K562 (cell line): ENCODE measurements around the gene AAK1. TPM values are rescaled to one million over a fixed set of nuclear protein-coding genes. Genes with fewer than 3 reads are reported as not detected.

ENCODE experiments used
- ARID3A ChIP-seq: IDR thresholded peaks from 2 replicates; pipeline ENCODE4 v1.6.1; 2012; ENCODE audit warnings: low read depth, low read length, improper control_type of control experiment, borderline replicate concordance
- CREB1 ChIP-seq, 2 experiments: sonication (generic) in 1 of 2; formaldehyde crosslinking in 1 of 2; IDR thresholded peaks; 2 replicates each; pipeline versions ENCODE4 v1.6.1 to v1.8.0; 2012 to 2022; ENCODE audit warnings: inconsistent platforms in 1 of 2, mild to moderate bottlenecking in 1 of 2, missing genetic modification reagents in 1 of 2, moderate library complexity in 1 of 2
- ELF2 ChIP-seq: fragments of 250-450 bp; sonication (Bioruptor Pico); IDR thresholded peaks from 2 replicates; pipeline ENCODE4 v1.5.0; 2021; ENCODE audit warnings: mild to moderate bottlenecking
- ERF ChIP-seq: fragments of 450-650 bp; formaldehyde crosslinking; IDR thresholded peaks from 2 replicates; pipeline ENCODE4 v1.4.0; 2020; ENCODE audit warnings: mild to moderate bottlenecking, mixed read lengths
- FOXJ2 ChIP-seq: fragments of 200-800 bp; sonication (Bioruptor generic); IDR thresholded peaks from 2 replicates; pipeline ENCODE4 v1.6.1; 2016; ENCODE audit warnings: missing genetic modification characterization, missing compliant biosample characterization
- MEIS2 ChIP-seq: fragments of 450-650 bp; IDR thresholded peaks from 2 replicates; pipeline ENCODE4 v1.6.1; 2014; ENCODE audit warnings: mild to moderate bottlenecking; ENCODE audit not compliant: partially characterized antibody
- NCOA4 ChIP-seq: fragments of 450-650 bp; IDR thresholded peaks from 2 replicates; pipeline ENCODE4 v1.6.1; 2018; ENCODE audit warnings: mild to moderate bottlenecking; ENCODE audit not compliant: partially characterized antibody
- PCBP1 ChIP-seq: fragments of 200-400 bp; formaldehyde crosslinking; IDR thresholded peaks from 2 replicates; pipeline ENCODE4 v1.6.1; 2018; ENCODE audit warnings: mild to moderate bottlenecking, low read depth, low read length; ENCODE audit not compliant: poor library complexity, severe bottlenecking
- RBM25 ChIP-seq: fragments of 200-400 bp; formaldehyde crosslinking; IDR thresholded peaks from 2 replicates; pipeline ENCODE4 v1.6.1; 2018; ENCODE audit warnings: low read length, low read depth, moderate library complexity; ENCODE audit not compliant: severe bottlenecking
- SAFB ChIP-seq: fragments of 200-400 bp; formaldehyde crosslinking; IDR thresholded peaks from 2 replicates; pipeline ENCODE4 v1.6.1; 2017; ENCODE audit warnings: low read depth, low read length, borderline replicate concordance
- SMAD3 ChIP-seq: fragments of 450-650 bp; formaldehyde crosslinking; conservative IDR thresholded peaks from 2 replicates; pipeline ENCODE4 v1.4.0; 2020; ENCODE audit warnings: mild to moderate bottlenecking
- TCF7L2 ChIP-seq: fragments of 150-350 bp; IDR thresholded peaks from 2 replicates; pipeline ENCODE4 v1.6.1; 2016; ENCODE audit warnings: low read depth, mild to moderate bottlenecking, low read length, moderate library complexity
- ZMIZ1 ChIP-seq, 2 experiments: fragments of 150-350 bp in 1 of 2; IDR thresholded peaks; 2 replicates each; pipeline ENCODE4 v1.6.1; 2012 to 2016; ENCODE audit warnings: low read depth in 2 of 2, low read length in 2 of 2, mild to moderate bottlenecking in 1 of 2, moderate library complexity in 1 of 2
- ZNF224 ChIP-seq: sonication (generic); formaldehyde crosslinking; IDR thresholded peaks from 2 replicates; pipeline ENCODE4 v1.8.0; 2022; ENCODE audit warnings: mild to moderate bottlenecking, missing genetic modification reagents
- ZNF395 ChIP-seq: fragments of 200-800 bp; sonication (Bioruptor generic); IDR thresholded peaks from 2 replicates; pipeline ENCODE4 v1.6.1; 2017; ENCODE audit warnings: missing genetic modification characterization, missing compliant biosample characterization
- ZNF695 ChIP-seq: fragments of 450-650 bp; formaldehyde crosslinking; IDR thresholded peaks from 2 replicates; pipeline ENCODE4 v1.4.0; 2020; ENCODE audit warnings: mild to moderate bottlenecking, moderate library complexity
- ZNF717 ChIP-seq: fragments of 250-450 bp; sonication (Bioruptor Pico); IDR thresholded peaks from 2 replicates; pipeline ENCODE4 v1.5.0; 2021
- polyA plus RNA-seq, 8 experiments: library from polyadenylated mRNA; depleted of rRNA in 4 of 8; stranded (reverse) in 5 of 8; unstranded in 3 of 8; fragments of >200 nt; fragmentation: Nextera tagmentation in 2 of 8; fragmentation: Illumina TruSeq in 1 of 8; extraction: Ambion mirVana in 2 of 8; extraction: Trizol in 1 of 8; gene quantifications; 2 replicates each; pipeline versions ENCODE4 v1.2.1 to v1.2.3, GENCODE V29; 2011 to 2014; ENCODE audit warnings: inconsistent platforms in 1 of 8, missing spikeins in 1 of 8
- total RNA-seq, 7 experiments: library from RNA; depleted of rRNA in 6 of 7; stranded (reverse); fragments of >200 nt in 6 of 7; fragmentation: Illumina TruSeq in 2 of 7; extraction: Trizol in 2 of 7; gene quantifications; 2 replicates each; pipeline versions ENCODE4 v1.2.1 to v1.2.3, GENCODE V29; 2011 to 2021; ENCODE audit warnings: low replicate concordance in 1 of 7
- TF ChIP-seq, protein P1 (sequence below): fragments of 450-650 bp; IDR thresholded peaks from 2 replicates; pipeline ENCODE4 v1.6.1; 2017; ENCODE audit warnings: antibody characterized with exemption, mild to moderate bottlenecking

Gene AAK1
- total and polyA plus RNA-seq, 9 of the 15 experiments (the other 6 are each of a cell fraction or from before 2014, with no cell fraction given): 0.89 to 17.1 (median 6.0) TPM

- TF ChIP-seq ZMIZ1 (IDR thresholded peaks at IDR 0.05; ENCODE audit: low read depth in 2 of 2, low read length in 2 of 2) (no peak), SAFB (no peak), TCF7L2 (no peak), CREB1 (IDR thresholded peaks at IDR 0.05) (no peak), CREB1 (CRISPR knock-in tag; IDR thresholded peaks at IDR 0.05) (no peak), ZNF717 (CRISPR knock-in tag) (no peak), ZNF224 (no peak), NCOA4 (no peak), ZNF695 (CRISPR knock-in tag) (no peak), ELF2 (CRISPR knock-in tag) (no peak), SMAD3 (CRISPR knock-in tag) (no peak), FOXJ2 (tag) (no peak), ARID3A (no peak), ZNF395 (CRISPR knock-in tag) (no peak), MEIS2 (no peak), ERF (CRISPR knock-in tag) (no peak), PCBP1 (no peak), RBM25 (no peak)
- TF ChIP-seq, protein P1, sequence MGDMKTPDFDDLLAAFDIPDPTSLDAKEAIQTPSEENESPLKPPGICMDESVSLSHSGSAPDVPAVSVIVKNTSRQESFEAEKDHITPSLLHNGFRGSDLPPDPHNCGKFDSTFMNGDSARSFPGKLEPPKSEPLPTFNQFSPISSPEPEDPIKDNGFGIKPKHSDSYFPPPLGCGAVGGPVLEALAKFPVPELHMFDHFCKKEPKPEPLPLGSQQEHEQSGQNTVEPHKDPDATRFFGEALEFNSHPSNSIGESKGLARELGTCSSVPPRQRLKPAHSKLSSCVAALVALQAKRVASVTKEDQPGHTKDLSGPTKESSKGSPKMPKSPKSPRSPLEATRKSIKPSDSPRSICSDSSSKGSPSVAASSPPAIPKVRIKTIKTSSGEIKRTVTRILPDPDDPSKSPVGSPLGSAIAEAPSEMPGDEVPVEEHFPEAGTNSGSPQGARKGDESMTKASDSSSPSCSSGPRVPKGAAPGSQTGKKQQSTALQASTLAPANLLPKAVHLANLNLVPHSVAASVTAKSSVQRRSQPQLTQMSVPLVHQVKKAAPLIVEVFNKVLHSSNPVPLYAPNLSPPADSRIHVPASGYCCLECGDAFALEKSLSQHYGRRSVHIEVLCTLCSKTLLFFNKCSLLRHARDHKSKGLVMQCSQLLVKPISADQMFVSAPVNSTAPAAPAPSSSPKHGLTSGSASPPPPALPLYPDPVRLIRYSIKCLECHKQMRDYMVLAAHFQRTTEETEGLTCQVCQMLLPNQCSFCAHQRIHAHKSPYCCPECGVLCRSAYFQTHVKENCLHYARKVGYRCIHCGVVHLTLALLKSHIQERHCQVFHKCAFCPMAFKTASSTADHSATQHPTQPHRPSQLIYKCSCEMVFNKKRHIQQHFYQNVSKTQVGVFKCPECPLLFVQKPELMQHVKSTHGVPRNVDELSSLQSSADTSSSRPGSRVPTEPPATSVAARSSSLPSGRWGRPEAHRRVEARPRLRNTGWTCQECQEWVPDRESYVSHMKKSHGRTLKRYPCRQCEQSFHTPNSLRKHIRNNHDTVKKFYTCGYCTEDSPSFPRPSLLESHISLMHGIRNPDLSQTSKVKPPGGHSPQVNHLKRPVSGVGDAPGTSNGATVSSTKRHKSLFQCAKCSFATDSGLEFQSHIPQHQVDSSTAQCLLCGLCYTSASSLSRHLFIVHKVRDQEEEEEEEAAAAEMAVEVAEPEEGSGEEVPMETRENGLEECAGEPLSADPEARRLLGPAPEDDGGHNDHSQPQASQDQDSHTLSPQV: 0 out of 2 replicates have a peak, but pooled peaks have one; percentile 32
Measured at GRCh38 chr2:69645031-69645431, 1.5 kb upstream of the AAK1 start (continued).
